Aorta (tissue), 5 donors: ENCODE measurements around the gene EVA1B. TPM values are rescaled to one million over a fixed set of nuclear protein-coding genes. Genes with fewer than 3 reads are reported as not detected.

Experiments
- ATAC-seq: fragments of 200-7000 bp; cut with Tn5 transposase; one replicate; pipeline ENCODE4 v1.9.1; 2022; ENCODE audit warnings: moderate library complexity; ENCODE audit not compliant: low FRiP score
- DNase-seq, 2 donors: peaks; one replicate each; pipeline ENCODE4 v3.0.0-alpha.2; 2020
- H3K27ac ChIP-seq, 2 donors: one replicate each; pipeline ENCODE4 v1.5.1; 2013; ENCODE audit warnings: low read length in 2 of 2, mild to moderate bottlenecking in 2 of 2, moderate library complexity in 2 of 2, control low read depth in 1 of 2, inconsistent platforms in 1 of 2, low read depth in 1 of 2
- H3K27me3 ChIP-seq, 2 donors: one replicate each; pipeline ENCODE4 v1.6.1; 2013; ENCODE audit warnings: control low read depth in 1 of 2, low read length in 1 of 2, mild to moderate bottlenecking in 1 of 2, moderate library complexity in 1 of 2; ENCODE audit not compliant: insufficient read depth in 2 of 2, control insufficient read depth in 1 of 2
- H3K36me3 ChIP-seq, 2 donors: one replicate each; pipeline ENCODE4 v1.6.1; 2013; ENCODE audit warnings: control low read depth in 1 of 2, low read length in 1 of 2, mild to moderate bottlenecking in 1 of 2; ENCODE audit not compliant: insufficient read depth in 2 of 2, control insufficient read depth in 1 of 2
- H3K4me1 ChIP-seq, 2 donors: one replicate each; pipeline ENCODE4 v1.6.1; 2013; ENCODE audit warnings: low read length in 2 of 2, control low read depth in 1 of 2, mild to moderate bottlenecking in 1 of 2, moderate library complexity in 1 of 2; ENCODE audit not compliant: insufficient read depth in 2 of 2, control insufficient read depth in 1 of 2
- H3K4me3 ChIP-seq, 2 donors: one replicate each; pipeline ENCODE4 v1.5.1; 2013; ENCODE audit warnings: low read length in 2 of 2, control low read depth in 1 of 2, mild to moderate bottlenecking in 1 of 2
- H3K9me3 ChIP-seq: one replicate; pipeline ENCODE4 v1.6.1; 2013; ENCODE audit warnings: mild to moderate bottlenecking, low read length; ENCODE audit not compliant: control insufficient read depth
- WGBS, 2 donors: extraction: QIAGEN DNeasy Blood & Tissue Kit; methylation state at CpG; one replicate each; pipeline ENCODE4 v1.1.7; 2013; 5-methylcytosine and 5-hydroxymethylcytosine counted together
- intact Hi-C, 2 donors: fragments of 100-400 bp; cut with DNase I; formaldehyde crosslinking; loops; one replicate each; pipeline versions ENCODE4 v1.14.2 to v1.15.0; 2022
- long read RNA-seq, 2 donors: library from polyadenylated mRNA; unstranded; transcript quantifications; one replicate each; pipeline ENCODE4 v2.0.0, GENCODE V29; 2020 to 2021
- polyA plus RNA-seq, 2 donors: library from polyadenylated mRNA; stranded (reverse); fragments of 200-250 nt; gene quantifications; one replicate each; pipeline ENCODE4 v1.2.3, GENCODE V29; 2013
- total RNA-seq, 2 donors: library from RNA; stranded (reverse); fragmentation: NEBNext Ultra II Directional; extraction: Animal tissue kit (Norgen Biotek cat#: 25700); gene quantifications; one replicate each; pipeline ENCODE4 v1.2.1, GENCODE V29; 2021
- donor health status: healthy with polysubstance abuse.
- donor health status: Bipolar disorder and iron deficiency.
- donor health status: DM: no; HTN: no; CAD: no.
- donor health status: DM: no; HTN: no; CAD: no.
- donor health status: DM: yes; HTN: yes; CAD: no.

Gene EVA1B
- total RNA-seq, result 10 to 100 TPM; 44.7 to 58.3 TPM
- 100 to 1,000 TPM in 1 of 2 donors, 10 to 100 TPM in 1; 38.2 to 165 TPM for polyA plus RNA-seq
- long read RNA-seq, donor 1, partial matches to known transcripts, result 4 of 14 reads
- long read RNA-seq, donor 1, other reads (novel, unspliced or antisense), result 7 of 14 reads
- long read RNA-seq, donor 2, transcript EVA1B-202 (3 exons, 699 nt), result major isoform, 43 of 66 reads
- long read RNA-seq, donor 2, partial matches to known transcripts, result 1 of 66 reads
- long read RNA-seq, donor 2, other reads (novel, unspliced or antisense), result 22 of 66 reads

GRCh38 chr1:36323636-36324352 is at the start of gene EVA1B:
Gene EVA1B (minus strand): TSS chr1:36323645. CDS start chr1:36323037, 608 bp downstream.
- 1 to 2% methylated on average over 30 to 36 of the region's 36 CpGs for WGBS, 2 donors
- peak within 1 kb of the TSS; percentile 47 to 81 for H3K27ac ChIP-seq
- no peaks in the 10 kb centered on the region for H3K27me3 ChIP-seq
- peak within 1 kb of the TSS; percentile 71 to 77 for H3K4me3 ChIP-seq
- H3K36me3 ChIP-seq, result no peaks in the 10 kb centered on the region
- peak; percentile 92 to 93 for DNase-seq
- intact Hi-C loops, result loop anchor here in 1 of 2 donors (10.0 kb wide), 1 partner anchor 609 kb away; the partner anchor contains the start of gene C1orf216
- H3K4me1 ChIP-seq, result no peaks in the 10 kb centered on the region
- H3K9me3 ChIP-seq, result no peaks in the 10 kb centered on the region
- peak; percentile 71 for ATAC-seq

GRCh38 chr1:36372617-36373016 is 49.2 kb upstream of the EVA1B start:
- H3K9me3 ChIP-seq, result no peaks in the 10 kb centered on the region
- H3K27me3 ChIP-seq, result no peaks in the 10 kb centered on the region
- DNase-seq (no peak), ATAC-seq (no peak)
- peak overlapping the region; percentile 18 to 87 for H3K27ac ChIP-seq
- H3K4me3 ChIP-seq, result no peak overlapping the region
- H3K4me1 ChIP-seq, result peaks cover 0 to 2% of the 10 kb centered on the region in 2 donors
- H3K36me3 ChIP-seq, result no peaks in the 10 kb centered on the region
- intact Hi-C loops, result no loop called here
- WGBS, 2 donors, result 85 to 90% methylated on average over 3 of the region's 3 CpGs

- H3K4me3 ChIP-seq, result no peak overlapping the region
- peak; percentile 75 to 90 for DNase-seq
- no peaks in the 10 kb centered on the region for H3K9me3 ChIP-seq
- H3K27me3 ChIP-seq, result no peaks in the 10 kb centered on the region
- no peaks in the 10 kb centered on the region for H3K36me3 ChIP-seq
- WGBS, 2 donors, result 57 to 61% methylated on average over 7 of the region's 7 CpGs
- ATAC-seq, result peak; percentile 82
- no peak overlapping the region for H3K27ac ChIP-seq
- intact Hi-C loops, result no loop called here
- peaks cover 0 to 2% of the 10 kb centered on the region in 2 donors for H3K4me1 ChIP-seq
Observed at GRCh38 chr1:36369061-36369861, 45.8 kb upstream of the EVA1B start.

- Histone ChIP-seq H3K36me3 (no peaks in the 10 kb centered on the region), H3K4me3 (no peak overlapping the region), H3K27ac (no peak overlapping the region), H3K9me3 (no peaks in the 10 kb centered on the region), H3K27me3 (no peaks in the 10 kb centered on the region), H3K4me1 (no peaks in the 10 kb centered on the region)
- 89 to 94% methylated on average over 4 of the region's 4 CpGs for WGBS, 2 donors
- ATAC-seq (no peak), DNase-seq (no peak)
- intact Hi-C loops, result loop anchor here in 1 of 2 donors (1.0 kb wide), 1 partner anchor 25 kb away; no protein-coding TSS in a partner anchor
Observed at GRCh38 chr1:36367798-36368197, 44.4 kb upstream of the EVA1B start.

GRCh38 chr1:36367066-36367465 is 43.6 kb upstream of the EVA1B start:
- Histone ChIP-seq H3K9me3 (no peaks in the 10 kb centered on the region), H3K36me3 (no peaks in the 10 kb centered on the region), H3K27ac (no peak overlapping the region), H3K4me1 (no peaks in the 10 kb centered on the region), H3K27me3 (no peaks in the 10 kb centered on the region), H3K4me3 (no peak overlapping the region)
- WGBS, 2 donors, result 75 to 86% methylated on average over 5 of the region's 5 CpGs
- ATAC-seq (no peak), DNase-seq (no peak)
- intact Hi-C loops, result no loop called here

- Histone ChIP-seq H3K9me3 (no peaks in the 10 kb centered on the region), H3K4me1 (no peaks in the 10 kb centered on the region), H3K4me3 (no peak overlapping the region), H3K27me3 (no peaks in the 10 kb centered on the region), H3K27ac (no peak overlapping the region), H3K36me3 (no peaks in the 10 kb centered on the region)
- WGBS, 2 donors, result 45 to 50% methylated on average over 18 of the region's 18 CpGs
- ATAC-seq, result no peak
- DNase-seq, result peak in 1 of 2 donors; percentile 71
- intact Hi-C loops, result no loop called here
Observed at GRCh38 chr1:36366091-36366661, 42.7 kb upstream of the EVA1B start.

- ATAC-seq (no peak), DNase-seq (no peak)
- Histone ChIP-seq H3K4me3 (no peak overlapping the region), H3K27ac (no peak overlapping the region), H3K4me1 (no peaks in the 10 kb centered on the region), H3K9me3 (no peaks in the 10 kb centered on the region), H3K36me3 (no peaks in the 10 kb centered on the region), H3K27me3 (no peaks in the 10 kb centered on the region)
- intact Hi-C loops, result no loop called here
- 80 to 100% methylated on average over 1 of the region's 1 CpG for WGBS, 2 donors
Observed at GRCh38 chr1:36365381-36365780, 41.9 kb upstream of the EVA1B start.

- Histone ChIP-seq H3K4me3 (no peak overlapping the region), H3K36me3 (peaks cover 3 to 7% of the 10 kb centered on the region in 2 donors), H3K4me1 (no peaks in the 10 kb centered on the region), H3K27ac (peak overlapping the region in 1 of 2 donors; percentile 9), H3K27me3 (no peaks in the 10 kb centered on the region), H3K9me3 (no peaks in the 10 kb centered on the region)
- DNase-seq (no peak), ATAC-seq (peak; percentile 32)
- WGBS, 2 donors, result 24 to 31% methylated on average over 6 of the region's 6 CpGs
- intact Hi-C loops, result no loop called here
Observed at GRCh38 chr1:36359911-36360550, 36.6 kb upstream of the EVA1B start.
